Karpas-422 (cell line): Measurements from ENCODE around the gene ACO1. TPM values are rescaled to one million over a fixed set of nuclear protein-coding genes. Genes with fewer than 3 reads are reported as not detected.
A peak's percentile ranks its signal among the peaks of the same experiment; 100 is the strongest.

ENCODE experiments used
- DNase-seq: peaks from one replicate; pipeline ENCODE4 v3.0.0-alpha.2; 2015
- H2AFZ ChIP-seq: fragments of 200-600 bp; sonication (generic); 2 replicates; pipeline ENCODE4 v1.6.1; 2014; ENCODE audit warnings: antibody characterized with exemption, low read length, mixed read lengths
- H3K27ac ChIP-seq: fragments of 200-600 bp; sonication (generic); 2 replicates; pipeline ENCODE4 v1.5.1; 2014; ENCODE audit warnings: mild to moderate bottlenecking, low read length, moderate library complexity
- H3K27me3 ChIP-seq: fragments of 200-600 bp; sonication (generic); 2 replicates; pipeline ENCODE4 v1.6.1; 2014; ENCODE audit warnings: low read length, mixed read lengths
- H3K36me3 ChIP-seq: fragments of 200-600 bp; sonication (generic); 2 replicates; pipeline ENCODE4 v1.6.1; 2014; ENCODE audit warnings: low read length, mixed read lengths; ENCODE audit not compliant: insufficient read depth
- H3K4me1 ChIP-seq: fragments of 200-600 bp; sonication (generic); 2 replicates; pipeline ENCODE4 v1.6.1; 2014; ENCODE audit warnings: mild to moderate bottlenecking, low read length, mixed read lengths
- H3K4me2 ChIP-seq: fragments of 200-600 bp; sonication (generic); 2 replicates; pipeline ENCODE4 v1.6.1; 2014; ENCODE audit warnings: low read length, low read depth, mild to moderate bottlenecking; ENCODE audit not compliant: poor library complexity, severe bottlenecking
- H3K4me3 ChIP-seq: fragments of 200-600 bp; sonication (generic); 2 replicates; pipeline ENCODE4 v1.5.1; 2014; ENCODE audit warnings: mild to moderate bottlenecking, antibody characterized with exemption, low read length, mixed read lengths
- H3K79me2 ChIP-seq: fragments of 200-600 bp; sonication (generic); 2 replicates; pipeline ENCODE4 v1.6.1; 2014; ENCODE audit warnings: mild to moderate bottlenecking, low read length, mixed read lengths
- H3K9ac ChIP-seq: fragments of 200-600 bp; sonication (generic); 2 replicates; pipeline ENCODE4 v1.6.0; 2014; ENCODE audit warnings: low read length
- H3K9me2 ChIP-seq: fragments of 200-600 bp; sonication (generic), shearing (Covaris generic); replicated peaks from 2 replicates; pipeline ENCODE4 v1.6.0; 2014; ENCODE audit warnings: mild to moderate bottlenecking, low read length, moderate library complexity; ENCODE audit not compliant: insufficient read depth
- H3K9me3 ChIP-seq: fragments of 300-700, 200-600 bp; sonication (generic); 2 replicates; pipeline ENCODE4 v1.6.1; 2014; ENCODE audit warnings: low read length, mixed read lengths
- H4K20me1 ChIP-seq: fragments of 200-600 bp; sonication (generic); 2 replicates; pipeline ENCODE4 v1.6.1; 2014; ENCODE audit warnings: mild to moderate bottlenecking, antibody characterized with exemption, low read length, low read depth; ENCODE audit not compliant: insufficient read depth
- total RNA-seq: library from RNA; depleted of rRNA; stranded (reverse); fragments of >200 nt; shearing (Covaris generic); gene quantifications from 2 replicates; pipeline ENCODE4 v1.2.3, GENCODE V29; 2014; ENCODE audit warnings: low replicate concordance

The ACO1 gene
- total RNA-seq, 1 experiment from 2014 or later, result 7.9 TPM

GRCh38 chr9:32385152-32385884 lies 875 bp downstream of the ACO1 start:
- peak overlapping the region; percentile 100; the same call in 1 of the 2 replicates for H2AFZ ChIP-seq
- peak overlapping the region; percentile 97 for H3K4me3 ChIP-seq
- H3K79me2 ChIP-seq, result no peaks in the 10 kb centered on the region
- H3K9me3 ChIP-seq, result no peaks in the 10 kb centered on the region
- H3K27ac ChIP-seq, result no peak overlapping the region
- no peaks in the 10 kb centered on the region for H3K36me3 ChIP-seq
- H3K4me2 ChIP-seq, result peak overlapping the region; percentile 98
- H4K20me1 ChIP-seq, result no peaks in the 10 kb centered on the region; the same call in 1 of the 2 replicates
- no peaks in the 10 kb centered on the region for H3K9me2 ChIP-seq
- DNase-seq, result peak; percentile 45
- peak overlapping the region; percentile 83 for H3K9ac ChIP-seq
- no peaks in the 10 kb centered on the region; the same call in 1 of the 2 replicates for H3K27me3 ChIP-seq
- peaks cover 30% of the 10 kb centered on the region for H3K4me1 ChIP-seq

GRCh38 chr9:32385885-32386283 lies 1.4 kb downstream of the ACO1 start:
- H2AFZ ChIP-seq, result no peak overlapping the region
- H3K36me3 ChIP-seq, result no peaks in the 10 kb centered on the region
- H3K27ac ChIP-seq, result no peak overlapping the region
- H4K20me1 ChIP-seq, result no peaks in the 10 kb centered on the region; the same call in 1 of the 2 replicates
- peaks cover 30% of the 10 kb centered on the region for H3K4me1 ChIP-seq
- no peak for DNase-seq
- peak overlapping the region; percentile 98 for H3K4me2 ChIP-seq
- H3K4me3 ChIP-seq, result no peak overlapping the region
- H3K9ac ChIP-seq, result no peak overlapping the region
- H3K27me3 ChIP-seq, result no peaks in the 10 kb centered on the region; the same call in 1 of the 2 replicates
- no peaks in the 10 kb centered on the region for H3K9me3 ChIP-seq
- H3K79me2 ChIP-seq, result no peaks in the 10 kb centered on the region
- H3K9me2 ChIP-seq, result no peaks in the 10 kb centered on the region

DNA sequence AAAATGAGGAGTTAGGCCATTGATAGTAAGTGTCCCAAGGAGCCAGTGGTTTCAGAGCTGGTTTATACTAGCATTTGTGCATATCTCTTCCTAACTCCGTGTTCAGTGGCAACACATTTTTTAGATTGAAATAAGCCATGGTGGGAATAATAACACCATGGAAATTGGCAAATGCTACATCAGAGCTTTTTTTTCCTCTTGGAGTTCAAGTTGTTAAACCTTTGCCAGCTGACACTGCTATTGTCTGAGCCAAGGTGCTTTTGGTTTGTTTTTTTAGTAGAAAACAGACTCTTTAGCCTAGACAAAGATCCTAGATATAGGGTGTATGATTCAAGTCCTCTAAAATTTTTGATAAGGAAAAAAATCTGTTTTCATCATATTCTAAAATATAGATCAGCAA lies 2.8 kb downstream of the ACO1 start:
- no peak overlapping the region for H3K4me3 ChIP-seq
- DNase-seq, result no peak
- H3K9me2 ChIP-seq, result no peaks in the 10 kb centered on the region
- no peak overlapping the region for H3K27ac ChIP-seq
- no peak overlapping the region for H3K4me2 ChIP-seq
- no peak overlapping the region for H2AFZ ChIP-seq
- H3K9ac ChIP-seq, result no peak overlapping the region
- peaks cover 20% of the 10 kb centered on the region for H3K4me1 ChIP-seq
- H4K20me1 ChIP-seq, result no peaks in the 10 kb centered on the region; the same call in 1 of the 2 replicates
- no peaks in the 10 kb centered on the region for H3K79me2 ChIP-seq
- no peaks in the 10 kb centered on the region for H3K36me3 ChIP-seq
- H3K9me3 ChIP-seq, result no peaks in the 10 kb centered on the region
- H3K27me3 ChIP-seq, result no peaks in the 10 kb centered on the region; the same call in 1 of the 2 replicates

GRCh38 chr9:32389365-32389764 lies 4.9 kb downstream of the ACO1 start:
- H3K9me3 ChIP-seq, result no peaks in the 10 kb centered on the region
- peaks cover 21% of the 10 kb centered on the region for H3K4me1 ChIP-seq
- no peak overlapping the region for H3K27ac ChIP-seq
- H3K4me3 ChIP-seq, result no peak overlapping the region
- no peak for DNase-seq
- H3K4me2 ChIP-seq, result no peak overlapping the region
- H3K9ac ChIP-seq, result no peak overlapping the region
- H3K36me3 ChIP-seq, result no peaks in the 10 kb centered on the region
- no peaks in the 10 kb centered on the region; the same call in 1 of the 2 replicates for H3K27me3 ChIP-seq
- H4K20me1 ChIP-seq, result no peaks in the 10 kb centered on the region; the same call in 1 of the 2 replicates
- no peaks in the 10 kb centered on the region for H3K9me2 ChIP-seq
- no peak overlapping the region for H2AFZ ChIP-seq
- H3K79me2 ChIP-seq, result no peaks in the 10 kb centered on the region

- no peaks in the 10 kb centered on the region for H3K36me3 ChIP-seq
- H3K79me2 ChIP-seq, result no peaks in the 10 kb centered on the region
Observed at GRCh38 chr9:32393911-32394310, 9.5 kb downstream of the ACO1 start.

DNA sequence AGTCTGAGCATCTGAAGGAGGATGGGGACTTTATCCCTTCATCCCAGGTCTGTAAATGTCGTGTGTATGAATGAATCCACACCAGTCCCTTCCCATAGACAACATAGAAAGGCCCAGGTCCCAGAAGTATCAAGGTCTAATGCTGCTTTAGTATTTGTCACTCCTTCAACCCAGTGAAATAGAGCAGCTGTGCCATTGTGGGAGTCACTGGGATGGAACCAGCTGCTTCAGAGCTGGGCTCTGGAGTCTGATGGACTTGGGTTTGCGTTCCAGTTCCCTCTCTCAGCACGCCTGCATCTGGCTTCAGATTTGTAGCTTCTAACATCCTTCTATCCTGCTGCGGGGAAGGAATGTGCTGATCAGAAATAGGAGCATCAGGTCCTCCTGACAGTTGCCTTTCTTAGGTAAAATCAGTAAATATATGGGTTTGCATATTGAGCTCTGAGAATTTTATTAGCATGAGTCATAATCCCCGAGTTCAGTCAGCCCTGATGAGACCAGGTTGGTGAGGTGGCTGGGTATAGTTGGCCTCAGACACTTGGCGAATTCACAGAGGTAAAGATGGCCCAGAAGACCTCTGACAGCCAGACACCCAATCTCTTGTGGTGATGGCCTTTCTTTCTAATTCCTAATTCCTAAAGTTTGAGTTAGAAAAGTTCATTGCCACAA lies 10.1 kb downstream of the ACO1 start:
- Histone ChIP-seq H3K9me2 (no peaks in the 10 kb centered on the region), H3K9me3 (no peaks in the 10 kb centered on the region), H4K20me1 (no peaks in the 10 kb centered on the region), H3K27ac (no peak overlapping the region), H3K9ac (no peak overlapping the region), H3K4me2 (peak overlapping the region; percentile 12), H3K79me2 (no peaks in the 10 kb centered on the region), H3K4me1 (peaks cover 18% of the 10 kb centered on the region), H2AFZ (no peak overlapping the region), H3K36me3 (no peaks in the 10 kb centered on the region), H3K27me3 (no peaks in the 10 kb centered on the region), H3K4me3 (no peak overlapping the region)
- DNase-seq, result peak; percentile 44

More at GRCh38 chr9:32393911-32394310, 9.5 kb downstream of the ACO1 start:
- no peak overlapping the region for H3K27ac ChIP-seq
- peak overlapping the region; percentile 12 for H3K4me2 ChIP-seq
- no peaks in the 10 kb centered on the region for H3K9me3 ChIP-seq
- no peak overlapping the region for H2AFZ ChIP-seq
- H4K20me1 ChIP-seq, result no peaks in the 10 kb centered on the region
- no peaks in the 10 kb centered on the region for H3K9me2 ChIP-seq
- no peaks in the 10 kb centered on the region for H3K27me3 ChIP-seq
- DNase-seq, result no peak
- no peak overlapping the region for H3K4me3 ChIP-seq
- H3K4me1 ChIP-seq, result peaks cover 18% of the 10 kb centered on the region
- H3K9ac ChIP-seq, result no peak overlapping the region

DNA sequence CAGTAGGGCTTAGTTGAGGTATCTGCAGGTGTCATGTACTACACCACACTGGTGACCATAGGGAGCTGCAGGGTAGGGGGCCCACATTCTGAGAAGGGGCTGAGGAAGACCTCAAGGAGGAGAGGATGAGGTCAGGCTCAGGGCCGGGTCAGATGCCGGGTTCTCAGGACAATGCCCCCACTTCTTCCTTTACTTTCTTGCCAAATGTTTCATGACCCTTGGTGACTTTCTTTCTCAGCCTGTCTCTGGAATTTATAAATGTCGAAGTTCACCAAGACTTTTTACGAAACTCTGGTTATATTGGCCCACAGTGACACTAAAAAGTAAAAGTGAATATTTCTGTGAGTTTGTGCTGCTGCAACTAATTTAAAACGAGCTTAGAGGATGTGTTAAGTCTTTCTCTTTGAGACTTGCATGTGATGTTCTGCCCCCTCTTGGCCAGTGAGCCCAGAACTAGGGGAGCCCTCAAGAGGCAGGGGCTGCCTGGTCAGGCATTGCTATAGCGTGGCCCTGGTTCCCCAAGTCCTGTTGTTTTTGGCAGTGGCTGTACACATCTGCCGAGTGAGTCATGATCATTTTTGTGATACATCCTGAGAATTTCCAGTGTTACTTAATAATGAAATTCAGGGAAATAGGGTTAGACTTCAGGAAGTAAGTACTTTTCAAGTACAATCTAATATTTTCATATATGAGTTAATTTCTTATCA lies 11.2 kb downstream of the ACO1 start:
- H3K36me3 ChIP-seq, result no peaks in the 10 kb centered on the region
- H3K9ac ChIP-seq, result no peak overlapping the region
- H3K4me1 ChIP-seq, result peaks cover 18% of the 10 kb centered on the region
- peak; percentile 47 for DNase-seq
- no peaks in the 10 kb centered on the region for H3K27me3 ChIP-seq
- no peaks in the 10 kb centered on the region for H3K9me3 ChIP-seq
- no peak overlapping the region for H3K27ac ChIP-seq
- no peak overlapping the region for H3K4me2 ChIP-seq
- H4K20me1 ChIP-seq, result no peaks in the 10 kb centered on the region
- H3K9me2 ChIP-seq, result no peaks in the 10 kb centered on the region
- H2AFZ ChIP-seq, result no peak overlapping the region
- H3K79me2 ChIP-seq, result no peaks in the 10 kb centered on the region
- H3K4me3 ChIP-seq, result no peak overlapping the region

DNA sequence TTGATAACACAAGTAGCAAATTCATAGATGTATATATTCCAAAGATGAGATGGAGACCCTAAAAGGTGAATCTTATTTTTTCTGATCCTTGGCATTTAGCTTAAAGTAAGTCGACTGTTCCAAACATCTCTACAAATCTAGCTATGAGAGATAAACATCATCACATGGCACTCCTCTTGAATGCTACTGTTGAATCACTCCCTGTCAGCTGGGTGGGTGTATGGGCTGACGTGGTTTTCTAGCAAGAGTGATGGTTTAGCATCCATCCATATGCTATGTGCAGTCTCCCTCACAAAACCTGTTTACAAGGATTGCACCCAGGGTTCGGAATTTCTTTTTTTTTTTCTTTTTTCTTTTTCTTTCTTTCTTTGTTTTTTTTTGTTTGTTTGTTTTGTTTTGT lies 13.8 kb downstream of the ACO1 start:
- Histone ChIP-seq H3K9ac (no peak overlapping the region), H3K4me2 (no peak overlapping the region), H3K9me2 (no peaks in the 10 kb centered on the region), H3K27me3 (no peaks in the 10 kb centered on the region), H3K79me2 (no peaks in the 10 kb centered on the region), H4K20me1 (no peaks in the 10 kb centered on the region), H3K4me3 (no peak overlapping the region), H3K36me3 (no peaks in the 10 kb centered on the region), H3K4me1 (peaks cover 18% of the 10 kb centered on the region), H3K9me3 (no peaks in the 10 kb centered on the region), H3K27ac (no peak overlapping the region), H2AFZ (no peak overlapping the region)
- DNase-seq, result no peak
